SK-N-SH treated with all-trans-retinoic acid at 6 μM for 48 hours (cell line): ENCODE data around the gene LTBP2.

Source experiments
- ATAC-seq: fragments of 200-7000 bp; cut with Tn5 transposase; 3 replicates; pipeline ENCODE4 v1.9.1; 2020; ENCODE audit warnings: mild to moderate bottlenecking, moderate library complexity
- ARNTL ChIP-seq: fragments of 450-650 bp; formaldehyde crosslinking; IDR thresholded peaks from 2 replicates; pipeline ENCODE4 v1.5.0; 2020; ENCODE audit warnings: low read depth, mild to moderate bottlenecking, moderate library complexity, borderline replicate concordance
- BACH2 ChIP-seq: fragments of 250-450 bp; sonication (Bioruptor Pico); IDR thresholded peaks from 2 replicates; pipeline ENCODE4 v1.9.0; 2021; ENCODE audit warnings: mild to moderate bottlenecking, borderline replicate concordance
- CSDC2 ChIP-seq: fragments of 250-450 bp; sonication (Bioruptor Pico); IDR thresholded peaks from 2 replicates; pipeline ENCODE4 v1.5.0; 2020; ENCODE audit warnings: mild to moderate bottlenecking, moderate library complexity
- CSRNP3 ChIP-seq: fragments of 250-450 bp; sonication (Bioruptor Pico); IDR thresholded peaks from 2 replicates; pipeline ENCODE4 v1.5.1; 2021; ENCODE audit warnings: mild to moderate bottlenecking, moderate library complexity
- ESRRG ChIP-seq: fragments of 250-450 bp; sonication (Bioruptor Pico); IDR thresholded peaks from 2 replicates; pipeline ENCODE4 v1.6.1; 2021; ENCODE audit warnings: mild to moderate bottlenecking
- GLIS3 ChIP-seq: fragments of 250-450 bp; sonication (Bioruptor Pico); IDR thresholded peaks from 2 replicates; pipeline ENCODE4 v1.5.0; 2020; ENCODE audit warnings: mild to moderate bottlenecking, moderate library complexity
- ISL1 ChIP-seq: fragments of 250-450 bp; sonication (Bioruptor Pico); IDR thresholded peaks from 2 replicates; pipeline ENCODE4 v2.1.2; 2022; ENCODE audit warnings: mild to moderate bottlenecking, moderate library complexity
- OSR1 ChIP-seq: fragments of 250-450 bp; sonication (Bioruptor Pico); IDR thresholded peaks from 2 replicates; pipeline ENCODE4 v1.8.0; 2022; ENCODE audit warnings: moderate library complexity, mild to moderate bottlenecking, inconsistent platforms
- POU6F1 ChIP-seq: fragments of 250-450 bp; sonication (Bioruptor Pico); IDR thresholded peaks from 2 replicates; pipeline ENCODE4 v1.8.0; 2021; ENCODE audit warnings: low read depth, mild to moderate bottlenecking, moderate library complexity, borderline replicate concordance
- PPARA ChIP-seq: fragments of 250-450 bp; sonication (Bioruptor Pico); IDR thresholded peaks from 2 replicates; pipeline ENCODE4 v1.5.0; 2020; ENCODE audit warnings: mild to moderate bottlenecking, borderline replicate concordance
- RARB ChIP-seq: fragments of 250-450 bp; sonication (Bioruptor Pico); IDR thresholded peaks from 2 replicates; pipeline ENCODE4 v1.8.0; 2021; ENCODE audit warnings: mild to moderate bottlenecking, moderate library complexity
- SNAI2 ChIP-seq: fragments of 250-450 bp; sonication (Bioruptor Pico); IDR thresholded peaks from 2 replicates; pipeline ENCODE4 v1.5.0; 2020; ENCODE audit warnings: mild to moderate bottlenecking, moderate library complexity
- TCF4 ChIP-seq: fragments of 250-450 bp; sonication (Bioruptor Pico); IDR thresholded peaks from 2 replicates; pipeline ENCODE4 v1.8.0; 2021; ENCODE audit warnings: mild to moderate bottlenecking, moderate library complexity, borderline replicate concordance
- TOX ChIP-seq: fragments of 250-450 bp; sonication (Bioruptor Pico); IDR thresholded peaks from 2 replicates; pipeline ENCODE4 v1.8.0; 2021; ENCODE audit warnings: mild to moderate bottlenecking, moderate library complexity, borderline replicate concordance
- ZC3H10 ChIP-seq: fragments of 250-450 bp; sonication (Bioruptor Pico); IDR thresholded peaks from 2 replicates; pipeline ENCODE4 v1.5.1; 2021; ENCODE audit warnings: mild to moderate bottlenecking, moderate library complexity
- ZFP3 ChIP-seq: fragments of 250-450 bp; sonication (Bioruptor Pico); IDR thresholded peaks from 2 replicates; pipeline ENCODE4 v1.5.0; 2020; ENCODE audit warnings: mild to moderate bottlenecking, moderate library complexity
- ZFP30 ChIP-seq: fragments of 450-650 bp; formaldehyde crosslinking; IDR thresholded peaks from 2 replicates; pipeline ENCODE4 v1.5.0; 2022; ENCODE audit warnings: mild to moderate bottlenecking, moderate library complexity
- ZNF565 ChIP-seq: fragments of 450-650 bp; formaldehyde crosslinking; conservative IDR thresholded peaks from 2 replicates; pipeline ENCODE4 v1.5.0; 2020; ENCODE audit warnings: low read depth, mild to moderate bottlenecking, moderate library complexity
- ZNF70 ChIP-seq: fragments of 450-650 bp; formaldehyde crosslinking; IDR thresholded peaks from 2 replicates; pipeline ENCODE4 v1.5.0; 2020; ENCODE audit warnings: mild to moderate bottlenecking, moderate library complexity
- TF ChIP-seq, protein P1 (sequence below): fragments of 250-450 bp; sonication (Bioruptor Pico); IDR thresholded peaks from 2 replicates; pipeline ENCODE4 v1.5.1; 2020; ENCODE audit warnings: low read depth, mild to moderate bottlenecking, moderate library complexity
- TF ChIP-seq, protein P2 (sequence below): fragments of 250-450 bp; sonication (Bioruptor Pico); IDR thresholded peaks from 2 replicates; pipeline ENCODE4 v1.8.0; 2020; ENCODE audit warnings: mild to moderate bottlenecking, moderate library complexity, borderline replicate concordance

The LTBP2 gene

DNA sequence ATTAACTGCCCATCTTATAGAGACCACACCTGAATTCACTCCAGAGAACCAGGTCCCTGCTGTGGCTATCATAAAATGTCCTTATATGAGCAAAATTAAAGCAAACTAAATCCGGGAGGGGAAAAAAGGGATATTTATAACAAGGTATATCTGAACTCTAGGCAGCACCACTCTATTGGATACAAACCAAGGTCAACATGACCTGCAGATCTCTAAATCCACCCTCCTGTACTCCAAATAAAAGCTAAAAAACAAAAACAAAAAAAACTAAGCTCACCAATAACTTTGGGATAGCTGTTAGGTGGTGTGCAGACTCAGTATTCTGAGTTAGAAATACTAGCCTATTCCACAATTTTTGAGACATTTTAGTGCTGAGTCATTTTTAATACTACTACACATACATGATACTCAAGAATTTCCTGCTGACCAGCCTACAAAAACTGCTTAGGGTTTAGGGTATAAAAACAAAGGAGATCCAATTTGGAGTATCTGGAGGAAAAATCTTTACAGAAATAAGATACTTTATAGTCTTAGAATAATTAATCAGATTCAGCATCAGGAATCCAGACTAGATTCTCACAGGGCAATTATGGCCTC, 46.6 kb upstream of the LTBP2 start:
- TF ChIP-seq, protein P1, sequence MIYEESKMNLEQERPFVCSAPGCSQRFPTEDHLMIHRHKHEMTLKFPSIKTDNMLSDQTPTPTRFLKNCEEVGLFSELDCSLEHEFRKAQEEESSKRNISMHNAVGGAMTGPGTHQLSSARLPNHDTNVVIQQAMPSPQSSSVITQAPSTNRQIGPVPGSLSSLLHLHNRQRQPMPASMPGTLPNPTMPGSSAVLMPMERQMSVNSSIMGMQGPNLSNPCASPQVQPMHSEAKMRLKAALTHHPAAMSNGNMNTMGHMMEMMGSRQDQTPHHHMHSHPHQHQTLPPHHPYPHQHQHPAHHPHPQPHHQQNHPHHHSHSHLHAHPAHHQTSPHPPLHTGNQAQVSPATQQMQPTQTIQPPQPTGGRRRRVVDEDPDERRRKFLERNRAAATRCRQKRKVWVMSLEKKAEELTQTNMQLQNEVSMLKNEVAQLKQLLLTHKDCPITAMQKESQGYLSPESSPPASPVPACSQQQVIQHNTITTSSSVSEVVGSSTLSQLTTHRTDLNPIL = no peak
- TF ChIP-seq OSR1 (CRISPR knock-in tag) (no peak), ISL1 (no peak), ARNTL (CRISPR knock-in tag) (no peak), ZC3H10 (CRISPR knock-in tag) (no peak), CSDC2 (no peak), SNAI2 (no peak), PPARA (CRISPR knock-in tag) (no peak), RARB (no peak), CSRNP3 (CRISPR knock-in tag) (no peak)
- TF ChIP-seq, protein P2, sequence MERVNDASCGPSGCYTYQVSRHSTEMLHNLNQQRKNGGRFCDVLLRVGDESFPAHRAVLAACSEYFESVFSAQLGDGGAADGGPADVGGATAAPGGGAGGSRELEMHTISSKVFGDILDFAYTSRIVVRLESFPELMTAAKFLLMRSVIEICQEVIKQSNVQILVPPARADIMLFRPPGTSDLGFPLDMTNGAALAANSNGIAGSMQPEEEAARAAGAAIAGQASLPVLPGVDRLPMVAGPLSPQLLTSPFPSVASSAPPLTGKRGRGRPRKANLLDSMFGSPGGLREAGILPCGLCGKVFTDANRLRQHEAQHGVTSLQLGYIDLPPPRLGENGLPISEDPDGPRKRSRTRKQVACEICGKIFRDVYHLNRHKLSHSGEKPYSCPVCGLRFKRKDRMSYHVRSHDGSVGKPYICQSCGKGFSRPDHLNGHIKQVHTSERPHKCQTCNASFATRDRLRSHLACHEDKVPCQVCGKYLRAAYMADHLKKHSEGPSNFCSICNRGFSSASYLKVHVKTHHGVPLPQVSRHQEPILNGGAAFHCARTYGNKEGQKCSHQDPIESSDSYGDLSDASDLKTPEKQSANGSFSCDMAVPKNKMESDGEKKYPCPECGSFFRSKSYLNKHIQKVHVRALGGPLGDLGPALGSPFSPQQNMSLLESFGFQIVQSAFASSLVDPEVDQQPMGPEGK (CRISPR knock-in tag) = no peak
- peak; percentile 48 for ATAC-seq

DNA sequence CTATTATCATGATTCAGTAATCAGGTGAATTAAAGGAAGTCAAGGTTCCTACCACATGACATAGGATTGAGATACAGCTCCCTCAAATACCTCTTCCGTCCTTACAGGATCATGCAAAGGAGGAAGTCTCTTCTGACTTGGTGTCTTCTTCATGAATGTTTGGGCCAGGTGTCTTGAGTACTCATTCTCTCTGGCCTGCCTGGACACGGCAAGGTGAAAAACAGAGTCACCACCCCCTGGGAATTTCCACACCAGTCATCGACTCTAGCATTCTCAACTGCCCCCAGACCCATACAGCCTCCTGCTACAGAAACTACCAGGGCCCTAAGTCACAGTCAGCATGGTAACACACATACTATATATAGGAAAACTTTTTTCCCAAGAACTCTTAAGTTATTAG, 44.9 kb upstream of the LTBP2 start:
- ATAC-seq = no peak
- no peak for TF ChIP-seq ZFP30 (CRISPR knock-in tag)
- TF ChIP-seq GLIS3 = no peak
- TF ChIP-seq ZNF70 (CRISPR knock-in tag) = no peak
- TF ChIP-seq PPARA (CRISPR knock-in tag) = no peak
- no peak for TF ChIP-seq TOX
- no peak for TF ChIP-seq POU6F1 (CRISPR knock-in tag)
- TF ChIP-seq SNAI2 = no peak
- TF ChIP-seq TCF4 (CRISPR knock-in tag) = no peak
- TF ChIP-seq ZFP3 (CRISPR knock-in tag) = no peak
- no peak for TF ChIP-seq CSDC2
- TF ChIP-seq ESRRG (CRISPR knock-in tag) = no peak
- no peak for TF ChIP-seq ZNF565 (CRISPR knock-in tag)
- TF ChIP-seq, protein P2 (CRISPR knock-in tag) = no peak
- no peak for TF ChIP-seq BACH2 (CRISPR knock-in tag)
- TF ChIP-seq CSRNP3 (CRISPR knock-in tag) = no peak
- TF ChIP-seq ZC3H10 (CRISPR knock-in tag) = no peak
- TF ChIP-seq ARNTL (CRISPR knock-in tag) = no peak
- TF ChIP-seq RARB = no peak
